Stomach smooth muscle (tissue), 2 donors: ENCODE measurements around the gene OGG1.
A peak's percentile ranks its signal among the peaks of the same experiment; 100 is the strongest.

Source experiments
- H3K27ac ChIP-seq: one replicate; pipeline ENCODE4 v1.7.0; 2013; ENCODE audit warnings: mild to moderate bottlenecking, low read length, inconsistent platforms
- H3K27me3 ChIP-seq, 2 donors: one replicate each; pipeline ENCODE4 v1.7.0; 2013; ENCODE audit warnings: low read length in 2 of 2; ENCODE audit not compliant: insufficient read depth in 2 of 2, control insufficient read depth in 1 of 2
- H3K36me3 ChIP-seq, 2 donors: one replicate each; pipeline ENCODE4 v1.7.0; 2013; ENCODE audit warnings: low read length in 2 of 2; ENCODE audit not compliant: control insufficient read depth in 2 of 2, insufficient read depth in 2 of 2
- H3K4me1 ChIP-seq: one replicate; pipeline ENCODE4 v1.7.0; 2013; ENCODE audit warnings: low read length; ENCODE audit not compliant: control insufficient read depth, insufficient read depth
- H3K4me3 ChIP-seq, 2 donors: one replicate each; pipeline ENCODE4 v1.7.0; 2013; ENCODE audit warnings: low read length in 2 of 2
- H3K9ac ChIP-seq, 2 donors: one replicate each; pipeline ENCODE4 v1.7.0; 2013; ENCODE audit warnings: low read length in 2 of 2, mild to moderate bottlenecking in 1 of 2
- H3K9me3 ChIP-seq, 2 donors: one replicate each; pipeline ENCODE4 v1.7.0; 2013; ENCODE audit warnings: low read length in 2 of 2; ENCODE audit not compliant: control insufficient read depth in 2 of 2
- donor health status: healthy.
- donor health status: Pancreatic carcinoma.

Gene OGG1

DNA sequence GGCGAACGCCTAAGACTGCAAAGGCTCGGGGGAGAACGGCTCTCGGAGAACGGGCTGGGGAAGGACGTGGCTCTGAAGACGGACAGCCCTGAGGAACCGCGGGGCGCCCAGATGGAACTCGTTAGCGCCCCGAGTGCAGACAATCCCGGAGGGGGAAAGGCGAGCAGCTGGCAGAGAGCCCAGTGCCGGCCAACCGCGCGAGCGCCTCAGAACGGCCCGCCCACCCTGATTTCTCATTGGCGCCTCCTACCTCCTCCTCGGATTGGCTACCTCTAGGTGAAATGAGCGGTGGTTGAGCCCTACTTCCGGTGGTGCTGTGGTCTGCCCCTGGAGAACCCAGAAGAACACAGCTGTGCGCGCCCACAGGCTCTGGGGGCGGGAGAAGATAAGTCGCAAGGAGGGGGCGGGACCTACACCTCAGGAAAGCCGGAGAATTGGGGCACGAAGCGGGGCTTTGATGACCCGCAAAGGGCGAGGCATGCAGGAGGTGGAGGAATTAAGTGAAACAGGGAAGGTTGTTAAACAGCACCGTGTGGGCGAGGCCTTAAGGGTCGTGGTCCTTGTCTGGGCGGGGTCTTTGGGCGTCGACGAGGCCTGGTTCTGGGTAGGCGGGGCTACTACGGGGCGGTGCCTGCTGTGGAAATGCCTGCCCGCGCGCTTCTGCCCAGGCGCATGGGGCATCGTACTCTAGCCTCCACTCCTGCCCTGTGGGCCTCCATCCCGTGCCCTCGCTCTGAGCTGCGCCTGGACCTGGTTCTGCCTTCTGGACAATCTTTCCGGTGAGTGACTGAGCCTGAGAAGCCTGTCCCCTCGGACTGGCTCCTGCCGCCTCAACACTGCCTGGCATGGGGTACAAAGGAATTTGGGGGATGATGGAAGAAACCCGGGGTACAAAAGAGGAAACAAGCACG is at the start of gene OGG1:
TSS of gene OGG1 (plus strand) at position 308 of the 911 bp plus-strand sequence. CDS start at position 643, 335 bp downstream.
- H3K9ac ChIP-seq = peak within 1 kb of the TSS; percentile 86 to 87
- no peaks in the 10 kb centered on the region for H3K27me3 ChIP-seq
- H3K36me3 ChIP-seq = peaks cover 35 to 46% of the 10 kb centered on the region in 2 donors
- H3K4me1 ChIP-seq = peaks cover 37% of the 10 kb centered on the region
- peak within 1 kb of the TSS; percentile 90 to 94 for H3K4me3 ChIP-seq
- H3K9me3 ChIP-seq = no peaks in the 10 kb centered on the region
- peak within 1 kb of the TSS; percentile 86 for H3K27ac ChIP-seq

DNA sequence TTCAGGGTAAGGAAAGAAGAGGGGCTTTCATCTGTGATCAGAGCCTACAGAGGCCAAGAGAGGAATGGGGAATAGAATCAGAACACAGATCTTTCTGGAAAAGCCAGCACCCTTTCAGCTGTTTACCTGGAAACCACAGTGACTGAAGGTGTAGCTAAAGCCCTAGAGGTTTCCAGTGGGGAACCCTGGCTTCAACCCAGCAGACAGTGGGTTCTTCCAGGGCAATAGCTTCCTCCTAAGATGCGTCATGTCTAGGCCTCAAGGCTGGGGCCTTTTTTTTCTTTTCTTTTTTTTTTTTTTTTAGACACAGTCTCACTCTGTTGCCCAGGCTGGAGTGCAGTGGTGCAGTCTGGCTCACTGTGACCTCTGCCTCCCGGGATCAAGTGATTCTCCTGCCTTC is 49.2 kb upstream of the OGG1 start:
- Histone ChIP-seq H3K9ac (no peak overlapping the region), H3K4me1 (peaks cover 18% of the 10 kb centered on the region), H3K4me3 (no peak overlapping the region), H3K27me3 (peaks cover 9 to 18% of the 10 kb centered on the region in 2 donors), H3K27ac (no peak overlapping the region), H3K9me3 (no peaks in the 10 kb centered on the region), H3K36me3 (peaks cover 32 to 50% of the 10 kb centered on the region in 2 donors)

DNA sequence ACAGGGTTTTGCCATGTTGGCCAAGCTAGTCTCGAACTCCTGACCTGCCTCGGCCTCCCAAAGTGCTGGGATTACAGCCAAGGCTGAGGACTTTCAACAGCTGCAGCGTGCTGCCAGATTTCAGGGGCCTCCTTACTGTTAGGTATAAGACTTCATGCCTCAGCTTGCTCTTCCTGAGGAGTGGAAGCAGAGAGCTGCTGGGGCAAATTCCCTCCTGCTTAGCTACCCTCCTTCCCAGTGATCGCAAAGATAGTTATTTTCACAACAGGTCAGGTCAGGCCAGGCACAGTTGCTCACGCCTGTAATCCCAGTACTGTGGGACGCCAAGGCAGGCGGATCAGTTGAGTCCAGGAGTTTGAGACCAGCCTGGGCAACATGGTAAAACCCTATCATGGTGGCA is 48.7 kb upstream of the OGG1 start:
- Histone ChIP-seq H3K4me3 (no peak overlapping the region), H3K27me3 (peaks cover 9 to 18% of the 10 kb centered on the region in 2 donors), H3K9me3 (no peaks in the 10 kb centered on the region), H3K4me1 (peaks cover 18% of the 10 kb centered on the region), H3K36me3 (peaks cover 32 to 46% of the 10 kb centered on the region in 2 donors), H3K9ac (no peak overlapping the region), H3K27ac (no peak overlapping the region)

DNA sequence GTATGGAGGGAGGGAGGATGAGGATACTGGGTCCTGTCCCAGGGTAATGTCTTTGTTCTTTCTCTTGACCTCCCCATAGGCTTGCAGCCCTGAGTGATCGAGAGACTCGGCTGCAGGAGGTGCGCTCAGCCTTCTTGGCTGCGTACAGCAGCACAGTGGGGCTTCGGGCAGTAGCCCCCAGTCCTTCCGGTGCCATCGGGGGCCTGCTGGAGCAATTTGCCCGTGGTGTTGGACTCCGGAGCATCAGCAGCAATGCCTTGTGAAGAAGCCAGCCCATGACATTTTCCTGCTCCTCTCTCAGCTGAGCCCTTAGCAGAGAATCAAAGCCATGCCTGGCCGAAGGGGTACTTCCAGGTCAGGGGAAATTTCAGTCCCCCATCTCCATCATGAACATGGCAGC is 48.0 kb upstream of the OGG1 start:
- Histone ChIP-seq H3K9me3 (no peaks in the 10 kb centered on the region), H3K36me3 (peaks cover 32 to 43% of the 10 kb centered on the region in 2 donors), H3K4me3 (no peak overlapping the region), H3K27me3 (peaks cover 9 to 18% of the 10 kb centered on the region in 2 donors), H3K9ac (no peak overlapping the region), H3K27ac (no peak overlapping the region), H3K4me1 (peaks cover 17% of the 10 kb centered on the region)

DNA sequence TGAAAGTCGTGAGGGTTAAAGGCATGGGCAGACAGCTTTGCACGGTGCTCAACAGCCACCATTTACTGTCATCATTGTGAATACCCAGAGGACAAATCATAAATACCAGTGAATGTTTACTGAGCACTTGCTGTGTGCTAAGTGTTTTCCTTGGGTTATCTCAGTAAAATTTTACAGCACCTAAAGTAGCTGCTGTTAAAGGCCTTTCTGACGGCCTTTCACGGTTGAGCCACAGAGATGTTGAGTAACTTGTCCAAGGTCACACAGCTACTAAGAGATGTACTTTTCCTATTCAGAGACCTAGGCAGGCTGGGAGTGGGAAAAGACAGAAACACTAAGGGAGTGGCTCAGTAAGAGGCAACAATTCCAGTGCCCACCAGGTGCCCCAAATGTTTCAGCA is 46.5 kb upstream of the OGG1 start:
- no peaks in the 10 kb centered on the region for H3K9me3 ChIP-seq
- H3K9ac ChIP-seq = no peak overlapping the region
- H3K4me1 ChIP-seq = peaks cover 16% of the 10 kb centered on the region
- H3K27me3 ChIP-seq = peaks cover 9 to 18% of the 10 kb centered on the region in 2 donors
- H3K4me3 ChIP-seq = no peak overlapping the region
- H3K36me3 ChIP-seq = peaks cover 19 to 30% of the 10 kb centered on the region in 2 donors
- no peak overlapping the region for H3K27ac ChIP-seq

DNA sequence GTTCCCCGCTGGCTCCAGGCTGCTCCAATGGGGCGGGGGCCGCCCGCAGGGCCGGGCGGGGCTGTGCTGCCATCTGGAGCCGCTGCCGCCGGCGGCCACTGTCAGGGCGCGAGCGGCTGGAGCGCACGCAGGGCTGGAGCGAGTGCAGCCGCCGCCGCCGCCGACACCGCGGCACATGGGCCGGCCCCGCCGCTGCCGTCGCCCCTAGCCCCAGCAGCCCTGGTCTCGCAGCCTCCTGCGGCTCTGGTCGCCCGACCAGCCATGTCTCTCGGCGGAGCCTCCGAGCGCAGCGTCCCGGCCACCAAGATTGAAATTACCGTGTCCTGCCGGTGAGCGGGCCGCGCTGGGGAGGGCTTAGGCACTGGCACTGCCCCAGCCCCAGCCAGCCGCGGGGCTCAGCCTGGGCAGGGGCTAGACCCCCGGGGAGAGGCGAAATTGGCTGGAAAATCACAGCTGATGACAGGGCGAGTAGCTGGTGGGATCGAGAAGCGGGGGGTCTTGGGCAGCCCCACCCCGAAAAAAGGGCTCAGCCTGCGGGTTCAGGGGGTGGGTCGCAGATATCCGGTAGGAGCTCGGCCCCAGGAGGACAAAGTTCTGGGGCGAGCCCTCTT is 45.9 kb upstream of the OGG1 start, which contains the start of gene CPNE9:
TSS of gene CPNE9 (plus strand) at position 98 of the 611 bp plus-strand sequence. CDS start at position 262, 164 bp downstream.
- peaks cover 17 to 29% of the 10 kb centered on the region in 2 donors for H3K36me3 ChIP-seq
- H3K27me3 ChIP-seq = peaks cover 9 to 18% of the 10 kb centered on the region in 2 donors
- peaks cover 16% of the 10 kb centered on the region for H3K4me1 ChIP-seq
- H3K27ac ChIP-seq = no peak within 1 kb of the TSS
- H3K4me3 ChIP-seq = peak within 1 kb of the TSS; percentile 35 to 44
- no peak within 1 kb of the TSS for H3K9ac ChIP-seq
- no peaks in the 10 kb centered on the region for H3K9me3 ChIP-seq

DNA sequence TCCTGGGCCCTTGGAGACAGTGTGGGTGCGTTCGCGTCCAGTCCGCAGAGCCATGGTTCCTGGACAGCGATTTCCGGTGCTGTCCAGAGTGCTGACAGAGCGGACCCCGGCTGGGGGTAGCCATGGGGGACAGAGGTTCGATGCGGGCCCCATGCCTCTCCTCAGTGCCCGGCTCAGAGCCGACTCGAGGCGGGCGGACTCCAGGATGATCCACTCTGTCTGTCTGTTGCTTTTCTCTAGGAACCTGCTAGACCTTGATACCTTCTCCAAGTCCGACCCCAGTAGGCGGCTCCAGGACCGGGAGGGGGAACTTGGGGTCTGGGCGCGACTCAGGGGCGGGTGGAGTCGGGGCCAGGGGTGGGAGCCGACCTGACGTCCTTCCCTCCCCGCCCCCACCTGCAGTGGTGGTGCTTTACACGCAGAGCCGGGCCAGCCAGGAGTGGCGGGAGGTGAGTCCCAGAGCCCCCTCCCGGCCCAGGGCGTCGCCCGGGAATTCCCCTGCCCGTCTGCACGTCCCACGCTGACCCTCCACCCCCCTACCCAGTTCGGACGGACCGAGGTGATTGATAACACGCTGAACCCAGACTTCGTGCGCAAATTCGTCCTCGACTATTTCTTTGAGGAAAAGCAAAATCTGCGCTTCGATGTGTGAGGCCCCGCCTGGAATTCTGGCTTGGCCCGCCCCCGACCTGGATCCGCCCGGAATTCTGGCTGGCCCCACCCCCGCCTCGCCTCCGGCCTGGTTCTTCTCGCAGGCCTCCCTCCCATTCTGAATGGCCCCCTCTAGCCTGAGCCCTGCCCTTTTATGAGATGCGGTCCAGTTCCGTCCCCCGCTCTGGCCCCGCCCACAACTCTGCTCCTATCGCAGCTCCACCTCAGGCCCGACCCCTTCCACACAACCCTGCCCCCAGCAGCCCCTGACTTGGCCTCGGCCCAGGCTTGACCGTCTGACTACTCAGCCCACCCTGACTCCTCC is 45.1 kb upstream of the OGG1 start:
- H3K4me1 ChIP-seq = peaks cover 16% of the 10 kb centered on the region
- H3K4me3 ChIP-seq = peak overlapping the region; percentile 35 to 44
- H3K9me3 ChIP-seq = no peaks in the 10 kb centered on the region
- H3K36me3 ChIP-seq = peaks cover 17 to 24% of the 10 kb centered on the region in 2 donors
- H3K27me3 ChIP-seq = peaks cover 9 to 18% of the 10 kb centered on the region in 2 donors
- no peak overlapping the region for H3K9ac ChIP-seq
- H3K27ac ChIP-seq = no peak overlapping the region

DNA sequence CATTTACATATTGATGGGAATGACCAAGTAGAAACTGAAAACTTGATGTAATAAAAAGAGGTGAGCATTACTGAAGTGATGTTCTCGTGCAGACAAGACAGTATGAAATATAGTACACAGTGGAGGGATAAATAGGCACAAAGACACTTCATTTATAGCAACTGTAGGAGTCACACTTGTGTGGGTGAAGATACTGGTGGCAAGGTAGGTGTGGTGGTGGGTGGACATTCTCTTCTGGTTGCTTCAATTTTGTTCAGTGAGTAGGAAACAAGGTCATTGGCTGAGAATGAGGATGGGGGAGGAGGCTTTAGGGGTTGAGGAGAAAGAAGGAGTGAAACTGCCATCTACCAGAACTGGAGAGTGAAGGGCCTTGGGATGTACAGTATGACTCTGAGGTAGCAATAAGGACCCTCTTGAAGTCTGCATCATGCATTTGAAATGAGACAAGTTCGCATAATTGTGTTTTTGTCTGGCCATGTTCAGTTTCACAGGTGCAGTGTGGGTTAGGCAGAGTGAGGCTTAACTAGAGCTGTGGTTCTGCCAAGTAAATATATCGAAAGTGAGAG is 39.5 kb upstream of the OGG1 start:
- no peaks in the 10 kb centered on the region for H3K27me3 ChIP-seq

DNA sequence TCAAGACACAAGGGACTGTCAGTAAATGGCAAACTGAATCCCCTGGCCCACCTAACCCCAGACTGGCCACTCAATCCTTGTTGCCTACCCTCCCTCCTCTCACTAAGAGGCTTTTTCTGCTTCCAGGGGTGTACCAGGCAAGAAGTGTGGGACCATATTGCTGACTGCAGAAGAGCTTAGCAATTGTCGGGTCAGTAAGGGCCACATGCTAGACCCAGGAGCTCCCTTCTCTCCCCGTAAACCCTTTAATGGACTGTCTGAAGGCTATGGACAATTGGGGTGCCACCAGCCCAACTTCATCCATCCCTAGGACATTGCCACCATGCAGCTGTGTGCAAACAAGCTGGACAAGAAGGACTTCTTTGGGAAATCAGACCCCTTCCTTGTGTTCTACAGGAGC is 37.3 kb upstream of the OGG1 start:
- H3K9ac ChIP-seq = no peak overlapping the region
- no peaks in the 10 kb centered on the region for H3K36me3 ChIP-seq
- no peaks in the 10 kb centered on the region for H3K27me3 ChIP-seq

More for the DNA sequence above, 39.5 kb upstream of the OGG1 start:
- H3K9ac ChIP-seq = no peak overlapping the region
- H3K36me3 ChIP-seq = no peaks in the 10 kb centered on the region
- H3K9me3 ChIP-seq = no peaks in the 10 kb centered on the region
- H3K4me3 ChIP-seq = no peak overlapping the region
- H3K4me1 ChIP-seq = no peaks in the 10 kb centered on the region
- no peak overlapping the region for H3K27ac ChIP-seq

DNA sequence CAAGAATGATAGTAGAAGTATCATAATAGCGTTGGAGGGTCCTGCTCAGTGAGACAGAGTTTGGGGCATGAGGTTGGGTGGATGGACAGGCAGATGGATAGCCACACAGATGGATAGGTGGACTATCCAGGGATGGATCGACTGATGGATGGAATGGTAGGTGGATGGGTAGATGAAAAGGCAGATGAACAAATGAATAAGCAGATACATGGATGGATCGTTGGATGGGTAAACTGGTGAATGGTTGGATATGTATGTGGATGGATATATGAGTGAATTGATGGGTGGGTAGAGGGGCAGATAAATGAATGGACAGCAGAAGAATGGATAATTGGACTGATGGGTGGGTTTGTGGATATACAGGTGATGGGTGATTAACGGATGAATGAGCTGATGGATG is 36.6 kb upstream of the OGG1 start:
- H3K27ac ChIP-seq = no peak overlapping the region
- H3K4me1 ChIP-seq = peaks cover 9% of the 10 kb centered on the region
- H3K9ac ChIP-seq = no peak overlapping the region
- H3K36me3 ChIP-seq = no peaks in the 10 kb centered on the region
- H3K9me3 ChIP-seq = no peaks in the 10 kb centered on the region
- no peak overlapping the region for H3K4me3 ChIP-seq
- no peaks in the 10 kb centered on the region for H3K27me3 ChIP-seq

More for the DNA sequence above, 37.3 kb upstream of the OGG1 start:
- Histone ChIP-seq H3K4me3 (no peak overlapping the region), H3K27ac (no peak overlapping the region), H3K4me1 (peaks cover 9% of the 10 kb centered on the region), H3K9me3 (no peaks in the 10 kb centered on the region)
